ENCODE data around the gene SIX6. TPM values are rescaled to one million over a fixed set of nuclear protein-coding genes. Genes with fewer than 3 reads are reported as not detected.

SIX6 gene
- total RNA-seq, 1 experiment from 2014 or later = not detected

- no peak overlapping the region for H3K14ac ChIP-seq (ENCODE audit: insufficient read depth, low read length)
- no peak overlapping the region for H2BK120ac ChIP-seq (ENCODE audit: low read depth, low read length, poor library complexity, severe bottlenecking)
- Mint-ChIP-seq H3K27ac (no peak overlapping the region), H3K4me3 (no peak overlapping the region), H3K36me3 (ENCODE audit: insufficient read depth in 1 of 3, low read depth in 3 of 3) (no peaks in the 10 kb centered on the region), H3K9me3 (peaks cover 8 to 9% of the 10 kb centered on the region in 2 experiments; a peak in 4 of 5 replicates), H3K4me1 (peaks cover 0 to 2% of the 10 kb centered on the region in 2 experiments; a peak in 2 of 4 replicates), H3K27me3 (ENCODE audit: low read depth) (peaks cover under 1% of the 10 kb centered on the region)
- H4K5ac ChIP-seq (ENCODE audit: insufficient read length, low read depth, low read length) = no peak overlapping the region
- H2AFZ ChIP-seq (ENCODE audit: low read length) = no peak overlapping the region
- H3K4ac ChIP-seq (ENCODE audit: low read depth, low read length) = no peak overlapping the region
- H3K4me1 ChIP-seq (ENCODE audit: insufficient read depth, low read length) = no peaks in the 10 kb centered on the region
- no peak overlapping the region for H3K23ac ChIP-seq (ENCODE audit: insufficient read length, low read depth, low read length)
- no peak overlapping the region for H2AK5ac ChIP-seq (ENCODE audit: insufficient read length, low read length)
- no peak overlapping the region for H4K91ac ChIP-seq (ENCODE audit: insufficient read length, low read depth, low read length)
- no peaks in the 10 kb centered on the region for H3K79me2 ChIP-seq (ENCODE audit: insufficient read depth, low read length)
- no peak overlapping the region for H3K27ac ChIP-seq (ENCODE audit: insufficient read length, low read depth, low read length)
- H2BK20ac ChIP-seq (ENCODE audit: low read depth, low read length, poor library complexity, severe bottlenecking) = no peak overlapping the region
- H2BK5ac ChIP-seq (ENCODE audit: insufficient read length, low read length) = no peak overlapping the region
- no peak overlapping the region for H2BK12ac ChIP-seq (ENCODE audit: insufficient read length, low read depth, low read length)
- no peak overlapping the region for H3K56ac ChIP-seq (ENCODE audit: insufficient read length, low read depth, low read length)
- H3K9ac ChIP-seq (ENCODE audit: extremely low read depth, insufficient read length, low read length) = no peak overlapping the region
- no peak for TF ChIP-seq CTCF (conservative IDR thresholded peaks at IDR 0.05)
- DNase-seq = no peak
- H2BK15ac ChIP-seq (ENCODE audit: low read depth, low read length) = no peak overlapping the region
- no peaks in the 10 kb centered on the region for H3K9me3 ChIP-seq (ENCODE audit: control insufficient read depth, low read depth, low read length)
- no peak overlapping the region for H4K8ac ChIP-seq (replicated peaks; ENCODE audit: insufficient read length, low read depth, low read length)
- H3K79me1 ChIP-seq (ENCODE audit: insufficient read depth, low read depth, low read length, poor library complexity, severe bottlenecking) = no peaks in the 10 kb centered on the region
- no peaks in the 10 kb centered on the region for H3K23me2 ChIP-seq (ENCODE audit: insufficient read length, low read depth, low read length, poor library complexity, severe bottlenecking)
- H3K4me2 ChIP-seq (ENCODE audit: insufficient read depth, insufficient read length, low read length) = no peak overlapping the region
- no peaks in the 10 kb centered on the region for H3K27me3 ChIP-seq (ENCODE audit: insufficient read depth, low read length)
- H3T11ph ChIP-seq (ENCODE audit: low read length) = no peak overlapping the region
- H3K18ac ChIP-seq (ENCODE audit: insufficient read length, low read depth, low read length) = no peak overlapping the region
- no peaks in the 10 kb centered on the region for H4K20me1 ChIP-seq (ENCODE audit: control insufficient read depth, insufficient read depth, insufficient read length)
Observed at GRCh38 chr14:60537663-60538062, 28.7 kb downstream of the SIX6 start.
